ENCODE results near the gene MYO7A. TPM values are rescaled to one million over a fixed set of nuclear protein-coding genes. Genes with fewer than 3 reads are reported as not detected.

Gene MYO7A
- total and polyA plus RNA-seq, 2 donors (not counting 1 experiment from before 2014, with no cell fraction given), result 0.03 to 0.07 TPM

DNA sequence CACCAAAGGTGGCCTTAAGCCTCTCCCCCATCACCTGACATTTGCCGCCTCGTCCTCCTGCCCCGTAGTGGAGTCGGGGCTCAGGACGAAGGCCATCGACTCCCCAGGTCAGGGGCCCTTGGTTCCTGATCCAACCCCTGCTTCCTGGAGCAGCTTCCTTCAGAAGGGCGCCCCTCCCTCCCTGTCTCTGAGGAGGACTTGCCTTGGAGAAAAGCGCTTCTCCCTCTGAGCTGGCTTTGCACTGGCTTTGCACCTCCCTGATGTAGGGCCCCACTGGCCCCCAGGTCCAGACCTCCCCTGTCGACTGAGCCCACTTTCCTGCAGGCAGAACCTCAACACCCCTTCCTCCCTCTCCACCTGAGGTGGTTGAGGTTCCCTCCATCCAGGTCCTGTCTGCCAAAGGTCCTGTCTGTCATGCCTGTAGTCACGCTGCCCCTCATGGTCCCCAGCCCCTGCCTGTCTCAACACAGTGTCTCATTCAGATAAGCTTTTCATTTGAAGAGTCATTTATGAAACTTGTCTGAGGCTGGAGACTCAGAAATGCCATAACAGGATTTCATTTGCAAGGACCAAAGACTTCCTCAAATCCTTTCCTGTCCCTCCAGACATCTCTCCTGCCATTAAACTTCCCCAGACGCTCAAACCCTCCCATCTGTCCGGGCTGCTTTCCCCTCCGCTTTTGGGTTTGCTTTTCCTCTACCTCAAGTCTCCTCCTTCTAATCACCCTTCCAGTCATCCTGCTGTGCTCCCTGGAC is 78.4 kb downstream of the MYO7A start:
- Histone ChIP-seq H3K27me3 (replicated peaks in 1 of 4; ENCODE audit: control extremely low read depth in 1 of 4, control insufficient read depth in 3 of 4, insufficient read depth in 4 of 4, low read length in 3 of 4) (no peaks in the 10 kb centered on the region), H3K9me3 (ENCODE audit: control extremely low read depth in 1 of 3, control insufficient read depth in 2 of 3, insufficient read depth in 1 of 3, low read length in 2 of 3) (no peaks in the 10 kb centered on the region), H3K79me2 (ENCODE audit: control insufficient read depth, insufficient read depth, low read length) (no peaks in the 10 kb centered on the region), H3K4me3 (ENCODE audit: control extremely low read depth in 1 of 5, extremely low read depth in 1 of 5, insufficient read depth in 1 of 5, low read depth in 2 of 5, low read length in 4 of 5) (no peak overlapping the region), H3K27ac (ENCODE audit: low read length in 2 of 2) (no peak overlapping the region), H3K9ac (ENCODE audit: low read length) (no peak overlapping the region), H2AFZ (ENCODE audit: insufficient read depth, low read depth, low read length, poor library complexity, severe bottlenecking) (no peak overlapping the region), H4K20me1 (ENCODE audit: control insufficient read depth, insufficient read depth, low read length, poor library complexity, severe bottlenecking) (no peaks in the 10 kb centered on the region), H3K36me3 (replicated peaks in 1 of 2; ENCODE audit: control extremely low read depth in 1 of 2, control insufficient read depth in 1 of 2, extremely low read depth in 1 of 2, insufficient read depth in 2 of 2, low read length in 1 of 2) (no peaks in the 10 kb centered on the region), H3K4me2 (replicated peaks; ENCODE audit: low read depth, low read length, poor library complexity, severe bottlenecking) (no peak overlapping the region), H3K4me1 (ENCODE audit: control insufficient read depth in 2 of 2, insufficient read depth in 2 of 2, low read length in 2 of 2) (no peaks in the 10 kb centered on the region)
- H3K4me3 Mint-ChIP-seq, result no peak overlapping the region
- ATAC-seq (ENCODE audit: low read depth) (no peak), DNase-seq (no peak)
- H3K27me3 Mint-ChIP-seq, result no peaks in the 10 kb centered on the region
- H3K27ac Mint-ChIP-seq, result no peak overlapping the region
- H3K9me3 Mint-ChIP-seq (ENCODE audit: insufficient read depth), result no peaks in the 10 kb centered on the region
- intact Hi-C loops (cut with micrococcal nuclease), result no loop called here
- TF ChIP-seq EZH2 (IDR thresholded peaks at IDR 0.05; ENCODE audit: borderline replicate concordance, insufficient read depth, low read depth, low read length, poor library complexity, severe bottlenecking) (no peak), CTCF (IDR thresholded peaks at IDR 0.05) (no peak)
- 44% methylated on average over 12 of the region's 13 CpGs for WGBS (ENCODE audit: insufficient coverage)
- ChIA-PET CTCF (no interaction called here), POLR2A (no interaction called here)
- no peaks in the 10 kb centered on the region for H3K4me1 Mint-ChIP-seq

GRCh38 chr11:77207019-77207485 is 79.0 kb downstream of the MYO7A start:
- Histone ChIP-seq H4K20me1 (ENCODE audit: control insufficient read depth, insufficient read depth, low read length, poor library complexity, severe bottlenecking) (no peaks in the 10 kb centered on the region), H2AFZ (ENCODE audit: insufficient read depth, low read depth, low read length, poor library complexity, severe bottlenecking) (no peak overlapping the region), H3K4me1 (ENCODE audit: control insufficient read depth in 2 of 2, insufficient read depth in 2 of 2, low read length in 2 of 2) (no peaks in the 10 kb centered on the region), H3K9me3 (ENCODE audit: control extremely low read depth in 1 of 3, control insufficient read depth in 2 of 3, insufficient read depth in 1 of 3, low read length in 2 of 3) (no peaks in the 10 kb centered on the region), H3K4me2 (replicated peaks; ENCODE audit: low read depth, low read length, poor library complexity, severe bottlenecking) (no peak overlapping the region), H3K9ac (ENCODE audit: low read length) (no peak overlapping the region), H3K79me2 (ENCODE audit: control insufficient read depth, insufficient read depth, low read length) (no peaks in the 10 kb centered on the region), H3K36me3 (replicated peaks in 1 of 2; ENCODE audit: control extremely low read depth in 1 of 2, control insufficient read depth in 1 of 2, extremely low read depth in 1 of 2, insufficient read depth in 2 of 2, low read length in 1 of 2) (no peaks in the 10 kb centered on the region), H3K27ac (ENCODE audit: low read length in 2 of 2) (no peak overlapping the region), H3K27me3 (replicated peaks in 1 of 4; ENCODE audit: control extremely low read depth in 1 of 4, control insufficient read depth in 3 of 4, insufficient read depth in 4 of 4, low read length in 3 of 4) (no peaks in the 10 kb centered on the region), H3K4me3 (ENCODE audit: control extremely low read depth in 1 of 5, extremely low read depth in 1 of 5, insufficient read depth in 1 of 5, low read depth in 2 of 5, low read length in 4 of 5) (no peak overlapping the region)
- TF ChIP-seq EZH2 (IDR thresholded peaks at IDR 0.05; ENCODE audit: borderline replicate concordance, insufficient read depth, low read depth, low read length, poor library complexity, severe bottlenecking) (no peak), CTCF (IDR thresholded peaks at IDR 0.05) (no peak)
- no peak overlapping the region for H3K27ac Mint-ChIP-seq
- ChIA-PET CTCF (no interaction called here), POLR2A (no interaction called here)
- H3K4me1 Mint-ChIP-seq, result no peaks in the 10 kb centered on the region
- no peak overlapping the region for H3K4me3 Mint-ChIP-seq
- no peaks in the 10 kb centered on the region for H3K27me3 Mint-ChIP-seq
- DNase-seq (no peak), ATAC-seq (ENCODE audit: low read depth) (no peak)
- no peaks in the 10 kb centered on the region for H3K9me3 Mint-ChIP-seq (ENCODE audit: insufficient read depth)
- intact Hi-C loops (cut with micrococcal nuclease), result no loop called here
- WGBS (ENCODE audit: insufficient coverage), result 89% methylated on average over 8 of the region's 10 CpGs
